ENCODE results near the gene PLEKHA5. TPM values are rescaled to one million over a fixed set of nuclear protein-coding genes. Genes with fewer than 3 reads are reported as not detected.

The PLEKHA5 gene
- 5.3 to 9.7 TPM (median 6.7 TPM) in 5 replicates for total RNA-seq (2022; extraction: Qiagen RNA extraction)

GRCh38 chr12:19129486-19130223 lies at the start of gene PLEKHA5:
TSS of gene PLEKHA5 (plus strand) at chr12:19129733. CDS start at chr12:19129800, 67 bp downstream.

Data from A549 treated with Hydrocortisone at 1 μM for 4 hours (cell line).